ENCODE data around the gene MAN1A1. TPM values are rescaled to one million over a fixed set of nuclear protein-coding genes. Genes with fewer than 3 reads are reported as not detected.

The MAN1A1 gene
- total RNA-seq, 3 donors from 2014 or later: 45.1 to 74.2 (median 66.4) TPM

GRCh38 chr6:119181046-119181445 lies 168.5 kb downstream of the MAN1A1 start:
- DNase-seq (no peak), ATAC-seq (no peak)
- no peaks in the 10 kb centered on the region for H3K9me3 ChIP-seq
- no peak for TF ChIP-seq CTCF (IDR thresholded peaks at IDR 0.05)
- no peaks in the 10 kb centered on the region for H3K4me1 ChIP-seq (ENCODE audit: low read depth)
- no peaks in the 10 kb centered on the region for H3K36me3 ChIP-seq (ENCODE audit: low read depth)
- H3K4me3 ChIP-seq: no peak overlapping the region
- intact Hi-C loops (cut with DNase I, micrococcal nuclease): no loop called here

GRCh38 chr6:119179842-119180241 lies 169.7 kb downstream of the MAN1A1 start:
- Histone ChIP-seq H3K4me3 (no peak overlapping the region), H3K4me1 (ENCODE audit: low read depth) (no peaks in the 10 kb centered on the region), H3K9me3 (no peaks in the 10 kb centered on the region), H3K36me3 (ENCODE audit: low read depth) (no peaks in the 10 kb centered on the region)
- DNase-seq (no peak), ATAC-seq (no peak)
- no peak for TF ChIP-seq CTCF (IDR thresholded peaks at IDR 0.05)
- intact Hi-C loops (cut with DNase I, micrococcal nuclease): no loop called here

GRCh38 chr6:119179062-119179461 lies 170.5 kb downstream of the MAN1A1 start:
- no peak for ATAC-seq
- no peak for DNase-seq
- Histone ChIP-seq H3K4me3 (no peak overlapping the region), H3K4me1 (ENCODE audit: low read depth) (no peaks in the 10 kb centered on the region), H3K9me3 (no peaks in the 10 kb centered on the region), H3K36me3 (ENCODE audit: low read depth) (no peaks in the 10 kb centered on the region)
- intact Hi-C loops (cut with DNase I, micrococcal nuclease): no loop called here
- TF ChIP-seq CTCF (IDR thresholded peaks at IDR 0.05): no peak

GRCh38 chr6:119176445-119176844 lies 173.1 kb downstream of the MAN1A1 start:
- Histone ChIP-seq H3K4me3 (no peak overlapping the region), H3K36me3 (ENCODE audit: low read depth) (no peaks in the 10 kb centered on the region), H3K4me1 (ENCODE audit: low read depth) (no peaks in the 10 kb centered on the region), H3K9me3 (no peaks in the 10 kb centered on the region)
- ATAC-seq (no peak), DNase-seq (no peak)
- no peak for TF ChIP-seq CTCF (IDR thresholded peaks at IDR 0.05)
- intact Hi-C loops (cut with DNase I, micrococcal nuclease): no loop called here

- ATAC-seq: no peak
- no peaks in the 10 kb centered on the region for H3K9me3 ChIP-seq
- no peaks in the 10 kb centered on the region for H3K36me3 ChIP-seq (ENCODE audit: low read depth)
- no peak overlapping the region for H3K4me3 ChIP-seq
- intact Hi-C loops (cut with DNase I, micrococcal nuclease): no loop called here
- no peak for TF ChIP-seq CTCF (IDR thresholded peaks at IDR 0.05)
- no peak for DNase-seq
- H3K4me1 ChIP-seq (ENCODE audit: low read depth): no peaks in the 10 kb centered on the region
Measured at GRCh38 chr6:119174879-119175817, 174.4 kb downstream of the MAN1A1 start.

Data from mucosa of descending colon (tissue), 3 donors.